ENCODE results near the gene POPDC2.
"Not testable (repeated sequence)": the region's sequence is repeated elsewhere in the genome, so short reads cannot be mapped to it uniquely, and the experiment has no call there.

DNA sequence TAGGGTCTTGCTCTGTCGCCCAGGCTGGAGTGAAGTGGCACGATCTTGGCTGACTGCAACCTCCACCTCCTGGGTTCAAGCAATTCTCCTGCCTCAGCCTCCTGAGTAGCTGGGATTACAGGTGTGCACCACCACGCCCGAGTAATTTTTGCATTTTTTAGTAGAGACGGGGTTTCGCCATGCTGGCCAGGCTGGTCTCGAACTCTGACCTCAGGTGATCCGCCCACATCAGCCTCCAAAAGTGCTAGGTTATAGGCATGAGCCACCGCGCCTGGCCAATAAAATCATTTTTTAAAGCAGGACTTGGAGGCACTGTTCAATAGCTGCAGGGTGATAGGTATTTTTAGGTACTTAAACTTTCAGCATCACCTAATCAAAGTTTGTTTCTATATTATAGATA, 17.8 kb upstream of the POPDC2 start:
- TF ChIP-seq, protein P1, sequence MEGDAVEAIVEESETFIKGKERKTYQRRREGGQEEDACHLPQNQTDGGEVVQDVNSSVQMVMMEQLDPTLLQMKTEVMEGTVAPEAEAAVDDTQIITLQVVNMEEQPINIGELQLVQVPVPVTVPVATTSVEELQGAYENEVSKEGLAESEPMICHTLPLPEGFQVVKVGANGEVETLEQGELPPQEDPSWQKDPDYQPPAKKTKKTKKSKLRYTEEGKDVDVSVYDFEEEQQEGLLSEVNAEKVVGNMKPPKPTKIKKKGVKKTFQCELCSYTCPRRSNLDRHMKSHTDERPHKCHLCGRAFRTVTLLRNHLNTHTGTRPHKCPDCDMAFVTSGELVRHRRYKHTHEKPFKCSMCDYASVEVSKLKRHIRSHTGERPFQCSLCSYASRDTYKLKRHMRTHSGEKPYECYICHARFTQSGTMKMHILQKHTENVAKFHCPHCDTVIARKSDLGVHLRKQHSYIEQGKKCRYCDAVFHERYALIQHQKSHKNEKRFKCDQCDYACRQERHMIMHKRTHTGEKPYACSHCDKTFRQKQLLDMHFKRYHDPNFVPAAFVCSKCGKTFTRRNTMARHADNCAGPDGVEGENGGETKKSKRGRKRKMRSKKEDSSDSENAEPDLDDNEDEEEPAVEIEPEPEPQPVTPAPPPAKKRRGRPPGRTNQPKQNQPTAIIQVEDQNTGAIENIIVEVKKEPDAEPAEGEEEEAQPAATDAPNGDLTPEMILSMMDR (IDR thresholded peaks at IDR 0.05) = not testable (repeated sequence)
- not testable (repeated sequence) for TF ChIP-seq EZH2 (IDR thresholded peaks at IDR 0.05; ENCODE audit: borderline replicate concordance, insufficient read depth, low read depth, low read length, poor library complexity, severe bottlenecking)
